ENCODE data around the gene GFI1. TPM values are rescaled to one million over a fixed set of nuclear protein-coding genes. Genes with fewer than 3 reads are reported as not detected.
"Not testable (repeated sequence)": the region's sequence is repeated elsewhere in the genome, so short reads cannot be mapped to it uniquely, and the experiment has no call there.

GFI1 gene
- polyA plus RNA-seq (2013, experiment 1 of 4), result 0.39 TPM
- 0.23 TPM for polyA plus RNA-seq (2013, experiment 2 of 4)
- 0.11 TPM for polyA plus RNA-seq (2013, experiment 3 of 4)
- polyA plus RNA-seq (2013, experiment 4 of 4), result 0.16 TPM

DNA sequence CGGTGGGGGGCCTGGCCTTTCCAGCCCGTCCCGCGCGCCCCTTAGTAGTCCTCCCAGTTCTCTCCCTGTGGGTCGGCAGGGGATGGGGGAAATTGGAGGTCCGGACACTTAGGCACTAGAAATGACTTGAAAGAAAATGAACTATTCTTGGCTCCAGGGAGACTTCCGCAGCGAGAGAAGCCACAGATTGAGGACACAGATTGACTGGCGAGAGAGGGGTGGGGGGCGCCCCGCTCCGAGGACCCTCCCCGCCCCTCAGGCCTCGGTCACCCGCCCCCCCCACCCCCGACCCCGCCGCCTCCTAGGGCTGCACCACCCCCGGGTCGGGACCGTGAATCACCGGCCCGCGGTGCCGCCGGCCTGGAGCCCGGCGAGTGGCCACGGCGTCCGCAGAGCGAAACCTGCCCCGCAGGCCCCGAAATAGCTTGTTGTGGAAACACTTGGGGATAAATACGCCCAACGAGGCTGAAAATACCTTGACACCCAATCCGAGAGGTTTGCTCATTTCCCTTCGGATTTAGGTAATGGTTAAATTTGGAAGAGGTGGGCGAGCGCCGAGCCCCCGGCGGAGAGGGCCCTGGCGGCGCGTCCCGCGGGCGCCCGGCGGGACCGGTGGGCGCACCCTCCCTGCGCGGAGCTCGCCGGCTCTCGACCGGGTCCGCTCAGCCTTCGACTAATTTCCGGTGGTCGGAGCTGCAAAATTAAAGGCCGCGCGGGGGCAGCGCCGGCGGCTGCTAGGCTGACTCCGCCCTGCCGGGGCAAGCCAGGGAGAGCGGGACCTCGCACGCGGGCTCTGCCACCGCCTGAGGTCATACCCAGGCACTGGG is at the start of gene GFI1:
Gene GFI1 (minus strand): TSS at position 675 of the 827 bp plus-strand sequence. CDS start 3,438 bp downstream, outside the sequence.
- WGBS, 2 experiments, result 1% methylated on average over 73 to 77 of the region's 77 CpGs
- H3K27me3 ChIP-seq (ENCODE audit: control insufficient read depth, insufficient read depth, low read length, poor library complexity, severe bottlenecking), result peaks cover 83% of the 10 kb centered on the region

DNA sequence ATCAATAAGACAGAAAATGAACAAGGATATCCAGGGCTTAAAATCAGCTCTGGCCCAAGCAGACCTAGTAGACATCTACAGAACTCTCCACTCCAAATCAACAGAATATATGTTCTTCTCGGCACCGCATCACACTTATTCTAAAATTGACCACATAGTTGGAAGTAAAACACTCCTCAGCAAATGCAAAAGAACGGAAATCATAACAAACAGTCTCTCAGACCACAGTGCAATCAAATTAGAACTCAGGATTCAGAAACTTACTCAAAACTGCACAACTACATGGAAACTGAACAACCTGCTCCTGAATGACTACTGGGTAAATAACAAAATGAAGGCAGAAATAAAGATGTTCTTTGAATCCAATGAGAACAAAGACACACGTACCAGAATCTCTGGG is 45.6 kb upstream of the GFI1 start:
- not testable (repeated sequence) for H3K36me3 ChIP-seq (ENCODE audit: control insufficient read depth, insufficient read depth, low read length); H3K9me3 ChIP-seq (ENCODE audit: control insufficient read depth, low read length); H3K27ac ChIP-seq (ENCODE audit: insufficient read depth, low read depth, low read length, poor library complexity, severe bottlenecking); H3K4me1 ChIP-seq (ENCODE audit: control insufficient read depth, insufficient read depth, low read length); H3K27me3 ChIP-seq (ENCODE audit: control insufficient read depth, insufficient read depth, low read length, poor library complexity, severe bottlenecking); H3K4me3 ChIP-seq (ENCODE audit: insufficient read depth, low read depth, low read length)
- WGBS, 2 experiments, result 89 to 95% methylated on average over 4 of the region's 4 CpGs

More for the DNA sequence above, at the start of gene GFI1:
- no peaks in the 10 kb centered on the region for H3K36me3 ChIP-seq (ENCODE audit: control insufficient read depth, insufficient read depth, low read length)
- no peaks in the 10 kb centered on the region for H3K9me3 ChIP-seq (ENCODE audit: control insufficient read depth, low read length)
- peaks cover 34% of the 10 kb centered on the region for H3K4me1 ChIP-seq (ENCODE audit: control insufficient read depth, insufficient read depth, low read length)
- H3K4me3 ChIP-seq (ENCODE audit: insufficient read depth, low read depth, low read length), result peak within 1 kb of the TSS; percentile 25
- H3K27ac ChIP-seq (ENCODE audit: insufficient read depth, low read depth, low read length, poor library complexity, severe bottlenecking), result no peak within 1 kb of the TSS

DNA sequence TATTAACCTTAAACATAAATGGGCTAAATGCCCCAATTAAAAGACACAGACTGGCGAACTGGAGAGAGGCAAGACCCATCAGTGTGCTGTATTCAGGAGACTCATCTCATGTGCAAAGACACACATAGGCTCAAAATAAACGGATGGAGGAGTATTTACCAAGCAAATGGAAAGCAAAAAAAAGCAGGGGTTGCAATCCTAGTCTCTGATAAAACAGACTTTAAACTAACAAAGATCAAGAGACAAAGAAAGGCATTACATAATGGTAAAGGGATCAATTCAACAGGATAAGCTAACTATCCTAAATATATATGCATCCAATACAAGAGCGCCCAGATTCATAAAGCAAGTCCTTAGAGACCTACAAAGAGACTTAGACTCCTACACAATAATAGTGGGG is 45.2 kb upstream of the GFI1 start:
- not testable (repeated sequence) for H3K36me3 ChIP-seq (ENCODE audit: control insufficient read depth, insufficient read depth, low read length); H3K9me3 ChIP-seq (ENCODE audit: control insufficient read depth, low read length); H3K4me1 ChIP-seq (ENCODE audit: control insufficient read depth, insufficient read depth, low read length); H3K27ac ChIP-seq (ENCODE audit: insufficient read depth, low read depth, low read length, poor library complexity, severe bottlenecking); H3K27me3 ChIP-seq (ENCODE audit: control insufficient read depth, insufficient read depth, low read length, poor library complexity, severe bottlenecking); H3K4me3 ChIP-seq (ENCODE audit: insufficient read depth, low read depth, low read length)
- 83 to 93% methylated on average over 2 to 3 of the region's 3 CpGs for WGBS, 2 experiments

DNA sequence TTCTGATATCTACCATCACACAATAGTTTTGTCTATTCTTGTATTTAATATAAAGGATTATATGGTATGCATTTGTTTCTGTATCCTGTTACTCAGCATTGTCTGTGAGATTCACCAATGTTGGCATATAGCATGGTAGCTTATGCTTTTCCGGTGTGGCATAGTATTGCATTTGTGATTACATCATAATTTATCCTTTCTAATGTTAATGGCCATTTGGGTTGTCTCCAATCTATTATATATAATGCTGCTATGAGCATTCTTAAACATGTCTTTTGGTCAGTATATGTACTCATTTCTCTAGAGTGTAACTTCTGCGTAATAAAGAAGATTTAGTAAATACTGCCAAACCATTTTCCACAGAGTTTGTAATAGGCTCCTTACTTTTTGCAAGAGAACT is 40.9 kb upstream of the GFI1 start:
- WGBS, 2 experiments, result 100% methylated on average over 2 of the region's 2 CpGs; no CpG with 5 or more reads in 1 of the 2 experiments
- H3K9me3 ChIP-seq (ENCODE audit: control insufficient read depth, low read length), result no peaks in the 10 kb centered on the region
- no peaks in the 10 kb centered on the region for H3K36me3 ChIP-seq (ENCODE audit: control insufficient read depth, insufficient read depth, low read length)
- no peak overlapping the region for H3K4me3 ChIP-seq (ENCODE audit: insufficient read depth, low read depth, low read length)
- H3K4me1 ChIP-seq (ENCODE audit: control insufficient read depth, insufficient read depth, low read length), result no peaks in the 10 kb centered on the region
- no peaks in the 10 kb centered on the region for H3K27me3 ChIP-seq (ENCODE audit: control insufficient read depth, insufficient read depth, low read length, poor library complexity, severe bottlenecking)
- H3K27ac ChIP-seq (ENCODE audit: insufficient read depth, low read depth, low read length, poor library complexity, severe bottlenecking), result no peak overlapping the region

DNA sequence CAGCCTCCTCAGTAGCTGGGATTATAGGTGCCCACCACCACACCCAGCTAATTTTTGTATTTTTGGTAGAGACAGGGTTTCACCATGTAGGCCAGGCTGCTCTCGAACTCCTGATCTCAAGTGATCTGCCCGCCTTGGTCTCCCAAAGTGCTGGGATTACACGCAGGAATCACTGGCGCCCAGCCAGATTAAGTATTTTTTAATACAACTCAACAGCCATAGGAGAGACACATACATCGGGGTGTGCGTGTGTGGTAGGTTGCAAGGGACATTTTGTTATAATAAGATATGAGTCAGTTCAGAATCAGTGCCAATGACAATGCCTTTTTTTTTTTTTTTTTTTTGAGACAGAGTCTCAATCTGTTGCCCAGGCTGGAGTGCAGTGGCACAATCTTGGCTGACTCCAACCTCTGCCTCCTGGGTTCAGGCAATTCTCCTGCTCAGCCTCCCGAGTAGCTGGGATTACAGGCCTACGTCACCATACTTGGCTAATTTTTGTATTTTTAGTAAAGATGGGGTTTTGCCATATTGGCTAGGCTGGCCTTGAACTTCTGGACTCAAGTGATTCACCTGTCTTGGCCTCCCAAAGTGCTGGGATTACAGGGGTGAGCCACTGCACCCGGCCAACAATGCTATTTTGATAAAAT is 38.3 kb upstream of the GFI1 start:
- H3K27ac ChIP-seq (ENCODE audit: insufficient read depth, low read depth, low read length, poor library complexity, severe bottlenecking); H3K27me3 ChIP-seq (ENCODE audit: control insufficient read depth, insufficient read depth, low read length, poor library complexity, severe bottlenecking); H3K4me1 ChIP-seq (ENCODE audit: control insufficient read depth, insufficient read depth, low read length); H3K4me3 ChIP-seq (ENCODE audit: insufficient read depth, low read depth, low read length); H3K36me3 ChIP-seq (ENCODE audit: control insufficient read depth, insufficient read depth, low read length); H3K9me3 ChIP-seq (ENCODE audit: control insufficient read depth, low read length): not testable (repeated sequence)
- WGBS, 2 experiments, result 91 to 93% methylated on average over 9 of the region's 9 CpGs

DNA sequence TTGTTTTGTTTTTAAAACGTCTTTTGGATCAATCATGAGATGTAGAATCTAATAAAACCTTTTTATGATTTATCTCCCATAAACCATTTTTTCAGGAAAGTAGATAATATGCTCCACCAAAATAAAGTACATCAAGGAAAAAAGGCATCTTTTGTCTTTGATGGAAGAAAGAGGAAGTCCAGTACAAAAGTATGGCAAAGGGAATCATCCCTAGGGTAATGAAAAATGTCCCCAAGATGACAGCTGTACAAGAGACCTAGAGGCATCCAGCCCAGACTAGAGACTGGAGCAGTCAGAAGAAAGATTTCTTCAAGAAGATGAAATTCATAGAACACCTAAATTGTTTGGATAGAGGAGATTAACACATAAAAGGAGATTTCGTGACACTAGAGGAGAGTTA is 32.3 kb upstream of the GFI1 start:
- H3K27me3 ChIP-seq (ENCODE audit: control insufficient read depth, insufficient read depth, low read length, poor library complexity, severe bottlenecking), result no peaks in the 10 kb centered on the region
- no peak overlapping the region for H3K4me3 ChIP-seq (ENCODE audit: insufficient read depth, low read depth, low read length)
- no peaks in the 10 kb centered on the region for H3K9me3 ChIP-seq (ENCODE audit: control insufficient read depth, low read length)
- no peaks in the 10 kb centered on the region for H3K36me3 ChIP-seq (ENCODE audit: control insufficient read depth, insufficient read depth, low read length)
- 100% methylated on average over 1 of the region's 2 CpGs; no CpG with 5 or more reads in 1 of the 2 experiments for WGBS, 2 experiments
- no peak overlapping the region for H3K27ac ChIP-seq (ENCODE audit: insufficient read depth, low read depth, low read length, poor library complexity, severe bottlenecking)
- no peaks in the 10 kb centered on the region for H3K4me1 ChIP-seq (ENCODE audit: control insufficient read depth, insufficient read depth, low read length)

DNA sequence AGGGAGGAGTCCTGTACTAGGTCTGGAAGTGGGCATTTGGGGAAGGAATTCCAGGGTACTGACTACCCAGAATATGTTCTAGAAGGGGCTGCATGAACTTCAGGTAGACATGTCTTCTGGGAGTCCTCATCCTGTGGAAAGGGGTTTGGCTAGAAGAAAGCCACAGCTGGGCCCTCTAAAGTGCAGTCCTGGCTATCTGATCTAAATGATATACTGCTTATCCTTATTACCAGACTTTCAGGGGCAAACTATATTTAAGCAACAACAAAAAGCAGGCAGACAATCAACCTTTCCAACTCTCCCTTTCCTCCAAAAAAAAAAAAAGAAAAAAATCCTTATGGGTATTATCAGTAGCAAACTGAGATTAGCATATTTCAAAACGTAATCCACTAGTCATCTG is 29.8 kb upstream of the GFI1 start:
- no peaks in the 10 kb centered on the region for H3K27me3 ChIP-seq (ENCODE audit: control insufficient read depth, insufficient read depth, low read length, poor library complexity, severe bottlenecking)
- H3K4me1 ChIP-seq (ENCODE audit: control insufficient read depth, insufficient read depth, low read length), result no peaks in the 10 kb centered on the region
- 79 to 88% methylated on average over 1 of the region's 1 CpG for WGBS, 2 experiments
- H3K27ac ChIP-seq (ENCODE audit: insufficient read depth, low read depth, low read length, poor library complexity, severe bottlenecking), result no peak overlapping the region
- no peaks in the 10 kb centered on the region for H3K9me3 ChIP-seq (ENCODE audit: control insufficient read depth, low read length)
- H3K4me3 ChIP-seq (ENCODE audit: insufficient read depth, low read depth, low read length), result no peak overlapping the region
- no peaks in the 10 kb centered on the region for H3K36me3 ChIP-seq (ENCODE audit: control insufficient read depth, insufficient read depth, low read length)

DNA sequence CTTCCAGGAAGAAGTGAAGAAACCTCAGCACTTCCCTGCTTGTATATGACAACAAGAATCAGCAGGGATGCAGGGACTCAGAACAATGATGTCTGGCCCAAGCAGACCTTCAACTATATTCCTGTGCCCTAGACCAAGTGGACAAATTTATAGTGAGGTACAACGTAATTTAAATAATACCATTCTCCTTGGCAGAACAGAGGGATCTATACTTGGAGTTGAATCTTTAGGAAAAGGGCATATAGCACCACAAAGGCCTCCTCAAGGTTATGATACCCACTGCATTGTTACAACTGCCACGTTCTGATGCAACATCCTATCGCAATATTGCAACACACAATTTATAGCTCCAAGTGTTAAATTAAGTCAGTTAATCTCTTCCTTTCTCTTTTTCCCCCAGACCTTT is 29.1 kb upstream of the GFI1 start:
- 94 to 96% methylated on average over 3 of the region's 3 CpGs for WGBS, 2 experiments
- no peaks in the 10 kb centered on the region for H3K36me3 ChIP-seq (ENCODE audit: control insufficient read depth, insufficient read depth, low read length)
- H3K27ac ChIP-seq (ENCODE audit: insufficient read depth, low read depth, low read length, poor library complexity, severe bottlenecking), result no peak overlapping the region
- no peaks in the 10 kb centered on the region for H3K9me3 ChIP-seq (ENCODE audit: control insufficient read depth, low read length)
- no peaks in the 10 kb centered on the region for H3K4me1 ChIP-seq (ENCODE audit: control insufficient read depth, insufficient read depth, low read length)
- H3K27me3 ChIP-seq (ENCODE audit: control insufficient read depth, insufficient read depth, low read length, poor library complexity, severe bottlenecking), result no peaks in the 10 kb centered on the region
- H3K4me3 ChIP-seq (ENCODE audit: insufficient read depth, low read depth, low read length), result no peak overlapping the region

DNA sequence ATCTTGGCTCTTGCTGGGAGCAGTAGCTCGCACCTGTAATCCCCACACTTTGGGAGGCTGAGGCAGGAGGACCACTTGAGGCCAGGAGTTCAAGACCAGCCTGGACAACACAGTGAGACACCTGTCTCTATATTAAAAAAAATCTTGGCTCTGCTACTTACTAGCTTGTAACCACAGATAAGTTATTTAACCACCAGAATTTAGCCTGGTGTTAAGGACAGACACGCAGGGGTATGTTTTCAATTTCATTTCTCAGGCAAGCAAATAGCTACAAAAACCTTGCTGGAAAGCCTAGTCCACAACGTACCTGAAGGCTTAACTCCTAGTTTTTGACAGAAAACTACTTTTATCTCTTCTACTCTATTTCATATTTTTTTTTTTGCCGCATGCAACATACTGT is 24.8 kb upstream of the GFI1 start:
- no peak overlapping the region for H3K27ac ChIP-seq (ENCODE audit: insufficient read depth, low read depth, low read length, poor library complexity, severe bottlenecking)
- no peaks in the 10 kb centered on the region for H3K9me3 ChIP-seq (ENCODE audit: control insufficient read depth, low read length)
- H3K4me3 ChIP-seq (ENCODE audit: insufficient read depth, low read depth, low read length), result no peak overlapping the region
- 88 to 93% methylated on average over 4 of the region's 4 CpGs for WGBS, 2 experiments
- H3K36me3 ChIP-seq (ENCODE audit: control insufficient read depth, insufficient read depth, low read length), result no peaks in the 10 kb centered on the region
- no peaks in the 10 kb centered on the region for H3K27me3 ChIP-seq (ENCODE audit: control insufficient read depth, insufficient read depth, low read length, poor library complexity, severe bottlenecking)
- H3K4me1 ChIP-seq (ENCODE audit: control insufficient read depth, insufficient read depth, low read length), result no peaks in the 10 kb centered on the region

DNA sequence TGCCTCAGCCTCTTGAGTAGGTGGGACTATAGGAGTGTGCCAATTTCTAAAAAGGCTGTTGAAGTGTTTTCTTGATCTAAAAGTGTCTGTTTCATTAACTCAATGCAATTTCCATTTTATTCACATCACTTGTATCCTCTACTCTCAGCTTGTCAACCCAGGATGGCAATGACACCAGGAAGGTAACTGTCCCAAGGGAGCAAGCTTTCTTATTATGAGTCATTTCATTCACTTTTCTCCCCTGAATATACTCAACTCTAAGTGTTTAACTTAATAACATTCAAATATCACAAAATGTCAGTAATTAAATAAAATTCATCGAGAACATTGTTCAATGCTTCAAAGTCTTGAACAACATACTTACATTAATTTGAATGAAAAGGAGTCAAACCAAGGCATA is 22.9 kb upstream of the GFI1 start:
- no peak overlapping the region for H3K4me3 ChIP-seq (ENCODE audit: insufficient read depth, low read depth, low read length)
- H3K27me3 ChIP-seq (ENCODE audit: control insufficient read depth, insufficient read depth, low read length, poor library complexity, severe bottlenecking), result no peaks in the 10 kb centered on the region
- WGBS, 2 experiments, result 100% methylated on average over 1 of the region's 1 CpG; no CpG with 5 or more reads in 1 of the 2 experiments
- H3K4me1 ChIP-seq (ENCODE audit: control insufficient read depth, insufficient read depth, low read length), result no peaks in the 10 kb centered on the region
- H3K9me3 ChIP-seq (ENCODE audit: control insufficient read depth, low read length), result no peaks in the 10 kb centered on the region
- H3K27ac ChIP-seq (ENCODE audit: insufficient read depth, low read depth, low read length, poor library complexity, severe bottlenecking), result no peak overlapping the region
- H3K36me3 ChIP-seq (ENCODE audit: control insufficient read depth, insufficient read depth, low read length), result no peaks in the 10 kb centered on the region
